B cell (primary cell): ENCODE results near the gene COL6A5. TPM values are rescaled to one million over a fixed set of nuclear protein-coding genes. Genes with fewer than 3 reads are reported as not detected.

Source experiments
- ATAC-seq: fragments of 200-7000 bp; cut with Tn5 transposase; one replicate; pipeline ENCODE4 v1.10.0; 2021; ENCODE audit warnings: low read depth, mild to moderate bottlenecking, moderate number of reproducible peaks, moderate library complexity
- CTCF ChIA-PET: fragments of 350-600 bp; sonication (Branson Sonifier 250); formaldehyde crosslinking; loops from one replicate; lab custom pipeline; 2021; ENCODE audit warnings: antibody characterized with exemption, inconsistent platforms; lab: Charles Lee
- POLR2A ChIA-PET: fragments of 350-600 bp; sonication (Branson Sonifier 250); formaldehyde crosslinking; loops from one replicate; lab custom pipeline; 2021; ENCODE audit warnings: antibody characterized with exemption; lab: Charles Lee
- DNase-seq: peaks from one replicate; pipeline ENCODE4 v3.0.0; 2013
- H2AFZ ChIP-seq: 2 replicates; pipeline ENCODE4 v1.6.1; 2012; ENCODE audit warnings: mild to moderate bottlenecking, low read depth, low read length; ENCODE audit not compliant: insufficient read depth, poor library complexity, severe bottlenecking
- H3K27ac ChIP-seq, 2 donors: 1 replicate in 1 of 2; 2 replicates in 1 of 2; pipeline ENCODE4 v1.5.1; 2012 to 2013; ENCODE audit warnings: low read length in 2 of 2, mild to moderate bottlenecking in 2 of 2, moderate library complexity in 1 of 2
- H3K27me3 ChIP-seq, 4 experiments: fragments of 200-600 bp in 1 of 4; sonication (generic) in 1 of 4; replicated peaks in 1 of 4; 1 replicate in 2 of 4; 2 replicates in 2 of 4; pipeline versions ENCODE4 v1.6.1 to v1.7.0; 2013 to 2016; ENCODE audit warnings: low read length in 3 of 4, mild to moderate bottlenecking in 2 of 4, mixed read lengths in 1 of 4, moderate library complexity in 1 of 4; ENCODE audit not compliant: insufficient read depth in 4 of 4, control insufficient read depth in 3 of 4; ENCODE audit errors: control extremely low read depth in 1 of 4
- H3K36me3 ChIP-seq, 2 experiments: replicated peaks in 1 of 2; 1 replicate in 1 of 2; 2 replicates in 1 of 2; pipeline versions ENCODE4 v1.6.1 to v1.7.1; 2013; ENCODE audit warnings: low read length in 1 of 2; ENCODE audit not compliant: insufficient read depth in 2 of 2, control insufficient read depth in 1 of 2; ENCODE audit errors: control extremely low read depth in 1 of 2, extremely low read depth in 1 of 2
- H3K4me1 ChIP-seq, 2 donors: fragments of 200-600 bp in 1 of 2; sonication (generic) in 1 of 2; 1 replicate in 1 of 2; 2 replicates in 1 of 2; pipeline versions ENCODE4 v1.5.1 to v1.6.1; 2013 to 2017; ENCODE audit warnings: low read length in 2 of 2; ENCODE audit not compliant: control insufficient read depth in 2 of 2, insufficient read depth in 2 of 2
- H3K4me2 ChIP-seq: replicated peaks from 2 replicates; pipeline ENCODE3; 2012; ENCODE audit warnings: mild to moderate bottlenecking, low read depth, low read length; ENCODE audit not compliant: poor library complexity, severe bottlenecking
- H3K4me3 ChIP-seq, 5 experiments: fragments of 200-600 bp in 1 of 5; sonication (generic) in 1 of 5; 1 replicate in 3 of 5; 2 replicates in 2 of 5; pipeline versions ENCODE4 v1.5.1 to v1.7.0; 2011 to 2016; ENCODE audit warnings: low read length in 4 of 5, mild to moderate bottlenecking in 4 of 5, low read depth in 2 of 5, control low read depth in 1 of 5, moderate library complexity in 1 of 5; ENCODE audit not compliant: insufficient read depth in 1 of 5; ENCODE audit errors: control extremely low read depth in 1 of 5, extremely low read depth in 1 of 5
- H3K79me2 ChIP-seq: fragments of 200-600 bp; sonication (generic); one replicate; pipeline ENCODE4 v1.6.0; 2016; ENCODE audit warnings: low read length; ENCODE audit not compliant: control insufficient read depth, insufficient read depth
- H3K9ac ChIP-seq: fragments of 200-600 bp; sonication (generic); 2 replicates; pipeline ENCODE4 v1.6.1; 2017; ENCODE audit warnings: mild to moderate bottlenecking, low read length, moderate library complexity
- H3K9me3 ChIP-seq, 3 donors: one replicate each; pipeline versions ENCODE4 v1.6.1 to v1.7.1; 2013; ENCODE audit warnings: low read length in 2 of 3; ENCODE audit not compliant: control insufficient read depth in 2 of 3, insufficient read depth in 1 of 3; ENCODE audit errors: control extremely low read depth in 1 of 3
- H4K20me1 ChIP-seq: 2 replicates; pipeline ENCODE4 v1.6.0; 2012; ENCODE audit warnings: mild to moderate bottlenecking, low read length; ENCODE audit not compliant: insufficient read depth, control insufficient read depth, poor library complexity, severe bottlenecking
- H3K27ac Mint-ChIP-seq: one replicate; pipeline ENCODE4 v1.8.0; 2021; ENCODE audit warnings: mixed read lengths
- H3K27me3 Mint-ChIP-seq: one replicate; pipeline ENCODE4 v1.8.0; 2021; ENCODE audit warnings: mixed read lengths
- H3K4me1 Mint-ChIP-seq: one replicate; pipeline ENCODE4 v1.8.0; 2021; ENCODE audit warnings: mixed read lengths
- H3K4me3 Mint-ChIP-seq: one replicate; pipeline ENCODE4 v1.8.0; 2021; ENCODE audit warnings: mixed read lengths
- H3K9me3 Mint-ChIP-seq: one replicate; pipeline ENCODE4 v1.8.0; 2022; ENCODE audit warnings: mixed read lengths; ENCODE audit not compliant: insufficient read depth
- CTCF ChIP-seq: fragments of 200-600 bp; IDR thresholded peaks from one replicate; pipeline ENCODE4 v1.8.0; 2022; ENCODE audit warnings: antibody characterized with exemption, mild to moderate bottlenecking
- EZH2 ChIP-seq: IDR thresholded peaks from 2 replicates; pipeline ENCODE4 v1.6.1; 2012; ENCODE audit warnings: borderline replicate concordance, low read depth, mild to moderate bottlenecking, moderate library complexity, low read length; ENCODE audit not compliant: insufficient read depth, poor library complexity, severe bottlenecking
- WGBS: methylation state at CpG from one replicate; pipeline ENCODE4 v1.1.5; 2013; ENCODE audit warnings: missing lambda C conversion rate; ENCODE audit not compliant: insufficient coverage; 5-methylcytosine and 5-hydroxymethylcytosine counted together
- intact Hi-C: fragments of 100-400 bp; cut with micrococcal nuclease; formaldehyde crosslinking; loops from one replicate; pipeline ENCODE4 v1.10.0; 2022
- polyA plus RNA-seq: library from polyadenylated mRNA; depleted of rRNA; stranded (reverse); fragments of >200 nt; gene quantifications from 2 replicates; pipeline ENCODE4 v1.2.3, GENCODE V29; 2012
- total RNA-seq, 2 donors: library from RNA; stranded (reverse); fragments of 120-200 nt in 1 of 2; gene quantifications; 1 replicate in 1 of 2; 2 replicates in 1 of 2; pipeline versions ENCODE4 v1.2.3 to v1.2.4, GENCODE V29; 2013 to 2022

The COL6A5 gene
- total and polyA plus RNA-seq, 2 donors (not counting 1 experiment from before 2014, with no cell fraction given): not detected

- Mint-ChIP-seq H3K27me3 (peaks cover 4% of the 10 kb centered on the region), H3K4me1 (no peaks in the 10 kb centered on the region), H3K4me3 (no peak overlapping the region), H3K9me3 (no peaks in the 10 kb centered on the region), H3K27ac (no peak overlapping the region)
- ChIA-PET CTCF (no interaction called here), POLR2A (no interaction called here)
- Histone ChIP-seq H3K36me3 (no peaks in the 10 kb centered on the region), H3K4me3 (no peak overlapping the region), H3K27ac (no peak overlapping the region), H3K27me3 (no peaks in the 10 kb centered on the region), H3K79me2 (no peaks in the 10 kb centered on the region), H4K20me1 (no peaks in the 10 kb centered on the region), H3K9me3 (peaks cover 0 to 2% (median 1%) of the 10 kb centered on the region in 3 donors), H3K4me2 (no peak overlapping the region), H3K9ac (no peak overlapping the region), H2AFZ (no peak overlapping the region), H3K4me1 (no peaks in the 10 kb centered on the region)
- intact Hi-C loops: no loop called here
- DNase-seq (no peak), ATAC-seq (no peak)
- TF ChIP-seq EZH2 (no peak), CTCF (no peak)
- 83% methylated on average over 2 of the region's 4 CpGs for WGBS
Measured at GRCh38 chr3:130414457-130414856, 69.0 kb downstream of the COL6A5 start.

- H3K36me3 ChIP-seq: no peaks in the 10 kb centered on the region
- TF ChIP-seq EZH2: no peak
- TF ChIP-seq CTCF: no peak
- H3K79me2 ChIP-seq: no peaks in the 10 kb centered on the region
- H3K27me3 Mint-ChIP-seq: peaks cover 2% of the 10 kb centered on the region
- no peak overlapping the region for H3K4me3 Mint-ChIP-seq
- H3K27ac ChIP-seq: no peak overlapping the region
- POLR2A ChIA-PET: no interaction called here
- no peaks in the 10 kb centered on the region for H3K4me1 Mint-ChIP-seq
- WGBS: no CpG with 5 or more reads among the region's 2 CpGs
- no peak overlapping the region for H3K27ac Mint-ChIP-seq
- no peak overlapping the region for H3K4me2 ChIP-seq
- H4K20me1 ChIP-seq: no peaks in the 10 kb centered on the region
- H2AFZ ChIP-seq: no peak overlapping the region
- no peaks in the 10 kb centered on the region for H3K9me3 Mint-ChIP-seq
- CTCF ChIA-PET: no interaction called here
- no peak for ATAC-seq
- H3K27me3 ChIP-seq: no peaks in the 10 kb centered on the region
- no peak overlapping the region for H3K9ac ChIP-seq
- DNase-seq: no peak
- H3K4me1 ChIP-seq: no peaks in the 10 kb centered on the region
- intact Hi-C loops: no loop called here
- H3K9me3 ChIP-seq: no peaks in the 10 kb centered on the region
- no peak overlapping the region for H3K4me3 ChIP-seq
Measured at GRCh38 chr3:130420466-130420865, 75.0 kb downstream of the COL6A5 start.
